Activated CD8-positive, alpha-beta memory T cell treated with anti-CD3 and anti-CD28 coated beads for 4 hours (primary cell): Measurements from ENCODE around the gene CYTL1.
"Not testable (repeated sequence)": the region's sequence is repeated elsewhere in the genome, so short reads cannot be mapped to it uniquely, and the experiment has no call there.

ENCODE experiments used
- DNase-seq, 2 donors: peaks; one replicate each; pipeline ENCODE4 v3.0.0-alpha.2; 2020; ENCODE audit warnings: low read depth in 2 of 2

The CYTL1 gene

GRCh38 chr4:5001641-5002040 is 17.6 kb downstream of the CYTL1 start:
- not testable (repeated sequence) for DNase-seq

GRCh38 chr4:4996935-4997334 is 22.3 kb downstream of the CYTL1 start:
- DNase-seq, result not testable (repeated sequence)

- DNase-seq, result no peak
These were observed 23.4 kb downstream of the CYTL1 start for GRCh38 chr4:4995908-4996265.

DNA sequence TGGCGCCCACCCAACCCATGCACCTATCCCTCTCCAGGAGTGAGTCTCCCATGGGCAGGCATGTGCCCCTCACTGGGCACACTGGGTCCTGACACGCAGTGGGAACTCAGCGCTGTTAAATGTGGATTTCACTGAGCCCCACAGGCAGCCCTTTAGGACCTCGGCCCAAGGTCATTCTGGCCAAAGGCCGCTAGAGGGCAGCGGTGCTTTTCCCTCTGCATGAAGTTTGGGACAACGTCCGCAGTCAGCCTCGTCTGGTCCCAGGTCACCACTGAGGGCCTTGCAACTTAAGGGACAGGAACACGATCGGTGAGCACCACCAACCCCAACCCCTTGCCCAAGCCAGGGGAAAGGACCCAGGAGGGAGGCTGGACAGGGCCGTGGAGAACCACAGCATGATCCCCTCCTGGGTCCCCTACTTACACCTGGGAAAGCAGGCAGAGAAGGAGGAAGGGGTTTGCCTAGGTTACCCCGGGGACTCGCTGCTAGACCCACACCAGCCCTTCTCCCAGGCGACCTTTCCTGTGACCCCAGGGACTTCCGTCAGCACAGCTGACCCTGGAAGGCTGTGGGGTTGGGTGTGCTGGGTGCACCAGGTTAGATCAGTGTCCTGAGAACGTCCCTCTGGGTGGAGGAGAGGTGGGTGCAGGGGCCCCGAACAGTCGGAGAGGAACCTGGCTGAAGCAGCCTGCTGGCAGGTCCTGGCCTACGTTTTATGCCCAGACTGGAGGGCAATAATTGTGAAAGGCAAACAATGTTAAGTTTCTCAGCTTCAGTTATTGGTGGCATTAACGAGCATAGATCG is 24.0 kb downstream of the CYTL1 start:
- DNase-seq, result no peak

- DNase-seq, result no peak
These were observed 24.8 kb downstream of the CYTL1 start for GRCh38 chr4:4994312-4995097.

DNA sequence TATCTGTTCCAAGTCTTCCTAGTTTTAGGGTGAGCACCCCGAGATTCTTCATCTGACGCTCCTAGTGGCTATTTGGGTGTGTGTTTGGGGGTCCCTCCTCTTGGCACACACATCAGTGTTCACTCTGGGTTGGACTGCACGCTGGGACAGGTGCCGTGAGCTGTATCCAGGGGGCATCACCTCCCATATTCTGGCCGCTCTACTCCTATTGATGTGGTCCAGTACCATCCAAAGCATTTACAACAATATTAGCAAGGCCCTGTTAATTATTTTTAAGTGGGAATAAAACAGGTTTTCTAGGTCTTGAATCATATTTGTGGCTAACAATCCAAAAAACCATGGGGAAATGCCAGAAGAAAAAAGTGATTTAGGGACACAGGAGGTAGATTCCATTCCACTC is 26.4 kb downstream of the CYTL1 start:
- no peak for DNase-seq

GRCh38 chr4:4991541-4992099 is 27.6 kb downstream of the CYTL1 start:
- DNase-seq, result no peak

DNA sequence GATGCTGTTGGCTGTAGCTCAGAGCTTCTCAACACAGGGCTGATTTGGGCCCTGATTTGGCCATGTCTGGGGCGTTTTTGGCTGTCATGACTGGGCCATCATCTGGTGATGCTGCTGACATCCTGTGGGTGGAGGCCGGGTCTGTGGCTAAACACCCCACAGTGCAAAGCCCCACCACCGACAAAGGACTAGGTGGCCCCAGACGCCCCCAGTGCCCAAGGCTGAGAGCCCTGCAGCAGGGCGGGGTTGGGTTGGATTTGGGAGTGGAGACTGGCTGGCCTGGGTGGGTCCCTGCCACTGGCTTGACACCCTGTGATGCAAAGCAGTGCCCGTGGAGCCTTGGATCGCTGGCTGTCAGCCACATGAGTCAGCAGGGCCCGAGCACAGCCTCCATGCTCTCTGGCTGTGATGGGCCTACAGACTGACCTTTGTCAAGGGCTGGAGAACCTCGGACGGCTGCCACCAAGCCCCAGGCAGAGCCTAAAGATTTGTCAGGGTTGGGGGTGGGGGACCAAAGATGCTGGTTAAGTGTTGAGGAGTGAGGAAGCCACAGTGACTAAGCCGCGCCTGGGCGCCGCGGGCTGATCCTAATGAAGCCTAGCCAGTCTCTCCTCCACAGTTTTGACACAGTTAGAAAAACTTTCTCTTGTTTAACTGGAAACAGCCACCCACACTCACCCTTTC is 28.3 kb downstream of the CYTL1 start:
- DNase-seq, result no peak

DNA sequence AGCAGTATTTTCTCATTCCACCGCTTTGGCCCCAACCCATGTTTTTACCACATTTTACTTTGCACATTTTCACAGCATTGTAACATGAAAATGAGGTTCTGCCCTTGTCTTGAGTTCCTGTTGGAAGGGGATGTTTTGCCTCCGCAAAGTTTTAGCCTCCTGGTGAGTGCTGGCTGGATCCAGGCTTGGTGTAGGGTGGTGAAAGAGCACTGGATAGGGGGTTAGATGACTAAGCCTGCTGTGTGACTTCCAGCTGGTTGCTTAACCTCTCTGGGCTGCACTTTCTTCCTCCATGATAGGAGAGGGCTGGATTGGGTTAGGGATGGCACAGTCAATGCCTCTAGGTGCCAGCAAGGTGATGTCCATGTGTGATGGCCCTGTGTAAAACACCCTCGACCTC is 28.9 kb downstream of the CYTL1 start:
- no peak for DNase-seq

- DNase-seq, result no peak
These were observed 30.1 kb downstream of the CYTL1 start for GRCh38 chr4:4989083-4989622.

GRCh38 chr4:4987656-4988055 is 31.6 kb downstream of the CYTL1 start:
- no peak for DNase-seq

DNA sequence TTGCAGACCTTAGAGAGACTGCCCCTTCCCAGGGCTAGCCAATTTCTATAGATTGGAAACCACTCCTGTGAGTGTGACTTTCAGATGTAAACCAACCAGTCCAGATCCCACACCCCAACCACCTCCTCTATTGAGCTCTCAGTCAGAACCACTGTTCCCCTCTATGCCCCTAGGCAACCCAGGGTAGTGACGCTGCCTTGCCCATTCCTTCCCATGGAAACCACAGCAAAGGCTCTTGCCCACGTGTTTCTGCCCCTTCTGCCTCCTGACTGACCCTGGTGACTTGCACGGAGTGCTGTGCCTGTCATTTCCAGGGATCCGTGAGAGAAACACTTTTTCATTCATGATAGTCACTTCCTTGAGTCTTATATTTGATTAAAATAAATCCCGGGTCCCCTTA is 32.4 kb downstream of the CYTL1 start:
- no peak for DNase-seq

DNA sequence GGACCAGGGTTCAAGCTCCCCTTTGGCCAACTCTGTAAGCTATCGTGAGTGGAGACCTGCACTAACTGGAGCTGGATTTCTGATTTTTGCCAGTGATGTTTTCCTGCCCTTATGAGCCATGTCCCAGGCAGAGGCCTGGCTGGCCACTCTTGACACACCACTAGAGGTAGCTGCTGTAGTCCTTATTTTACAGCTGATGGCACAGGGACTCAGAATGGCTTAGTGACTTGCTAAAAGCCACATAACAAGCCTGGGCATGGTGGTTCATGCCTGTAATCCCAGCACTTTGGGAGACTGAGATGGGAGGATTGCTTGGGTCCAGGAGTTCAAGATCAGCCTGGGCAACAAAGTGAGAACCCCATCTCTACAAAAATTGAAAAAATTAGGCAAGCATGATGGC is 33.4 kb downstream of the CYTL1 start:
- DNase-seq, result no peak

- no peak for DNase-seq
These were observed 34.2 kb downstream of the CYTL1 start for GRCh38 chr4:4985036-4985435.

GRCh38 chr4:4984186-4984585 is 35.1 kb downstream of the CYTL1 start:
- DNase-seq, result no peak

- no peak for DNase-seq
These were observed 37.4 kb downstream of the CYTL1 start for GRCh38 chr4:4981827-4982226.

GRCh38 chr4:4981427-4981826 is 37.8 kb downstream of the CYTL1 start:
- DNase-seq, result no peak

DNA sequence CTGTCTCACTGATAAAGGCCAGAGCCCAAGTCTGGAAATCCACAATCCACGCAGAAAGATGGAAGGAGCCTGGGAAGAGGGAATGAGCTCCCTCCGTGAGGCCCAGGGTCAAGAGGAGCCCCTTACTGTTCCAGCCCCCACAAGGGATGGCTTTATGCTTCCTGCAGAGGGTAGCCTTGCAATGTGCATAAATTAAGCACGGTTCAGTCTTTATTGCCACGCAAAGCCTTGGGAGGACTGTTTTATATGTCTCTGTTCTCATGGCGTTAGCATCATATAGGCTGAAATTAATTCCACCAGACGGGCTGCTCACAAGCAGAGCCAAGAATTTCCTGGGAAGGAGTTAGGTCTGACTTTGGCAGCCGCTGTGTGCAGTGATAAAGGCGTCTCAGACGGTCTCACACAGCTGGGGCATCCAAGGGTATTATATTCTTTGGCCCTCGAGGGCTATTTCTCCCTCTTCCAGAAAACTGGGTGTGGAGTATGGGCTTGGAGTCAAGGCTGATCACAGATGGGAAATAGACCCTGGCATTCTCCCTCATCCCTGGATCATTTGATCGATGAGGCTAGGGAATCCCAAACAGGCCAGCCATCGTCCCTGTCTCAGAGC is 38.5 kb downstream of the CYTL1 start:
- DNase-seq, result no peak

DNA sequence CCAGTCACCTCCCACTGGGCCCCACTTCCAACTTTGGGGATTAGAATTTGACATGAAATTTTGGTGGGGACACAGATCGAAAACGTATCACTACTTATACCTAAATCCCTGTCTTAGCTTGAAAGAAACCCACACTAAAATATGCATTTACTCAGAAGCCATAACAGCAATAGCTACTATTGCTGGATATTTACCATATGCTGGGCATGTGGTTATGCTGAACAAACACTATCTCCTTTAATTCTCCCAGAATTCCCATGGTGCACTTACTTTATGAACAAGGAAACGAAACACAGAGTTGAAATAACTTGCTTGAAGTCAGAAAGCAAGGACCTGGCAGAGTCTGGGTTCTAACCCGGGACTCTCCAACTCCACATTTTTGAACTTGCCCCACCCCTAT is 39.3 kb downstream of the CYTL1 start:
- no peak for DNase-seq

GRCh38 chr4:4974727-4975126 is 44.5 kb downstream of the CYTL1 start:
- no peak for DNase-seq

DNA sequence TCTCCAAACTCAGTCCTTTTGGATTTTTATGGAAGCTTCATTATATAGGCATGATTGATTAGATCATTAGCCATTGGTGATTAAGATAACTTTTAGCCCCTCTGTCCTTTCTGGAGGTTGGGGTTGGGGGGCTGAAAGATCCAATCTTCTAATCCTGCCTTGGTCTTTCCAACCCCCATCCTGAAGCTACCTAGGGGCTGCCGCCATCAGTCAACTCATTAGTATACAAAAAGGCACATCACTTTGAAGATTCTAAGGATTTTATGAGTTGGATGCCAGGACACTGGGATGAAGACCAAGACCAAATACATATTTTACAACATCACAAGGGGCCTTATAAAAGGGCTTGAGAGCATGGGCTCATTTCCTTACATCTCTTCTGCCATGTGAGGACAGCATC is 47.5 kb downstream of the CYTL1 start:
- DNase-seq, result no peak

DNA sequence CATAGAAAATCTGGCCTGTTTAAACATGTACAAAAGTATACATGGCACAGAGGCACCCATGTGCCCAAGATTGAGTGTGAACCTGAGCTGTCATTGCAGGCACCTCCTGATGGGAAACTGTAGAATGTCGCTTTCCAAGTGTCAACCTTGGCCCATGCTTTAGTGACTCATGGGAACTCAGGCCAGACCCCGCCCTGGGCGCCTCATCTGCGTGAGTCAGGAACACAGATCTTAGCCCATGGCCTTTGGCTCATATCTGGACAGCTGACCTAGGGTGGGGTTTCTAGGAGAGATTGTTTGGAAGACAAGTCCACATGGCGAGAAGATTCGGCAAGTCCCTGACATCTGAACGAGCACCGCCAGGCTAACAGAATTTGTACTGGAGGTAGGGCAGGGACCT is 50.0 kb downstream of the CYTL1 start:
- DNase-seq, result no peak
